ENCODE data around the gene KCNH1. TPM values are rescaled to one million over a fixed set of nuclear protein-coding genes. Genes with fewer than 3 reads are reported as not detected.

Gene KCNH1
- total RNA-seq, 1 donor from 2014 or later = not detected

- intact Hi-C loops (cut with micrococcal nuclease) = no loop called here
- no peak overlapping the region for H3K27ac Mint-ChIP-seq
- H3K4me1 Mint-ChIP-seq = no peaks in the 10 kb centered on the region
- DNase-seq = no peak
- H3K36me3 Mint-ChIP-seq (ENCODE audit: low read depth) = no peaks in the 10 kb centered on the region
- H3K4me3 Mint-ChIP-seq = no peak overlapping the region
- peaks cover 7% of the 10 kb centered on the region for H3K27me3 Mint-ChIP-seq
- H3K9me3 Mint-ChIP-seq = no peaks in the 10 kb centered on the region
Observed at GRCh38 chr1:210910020-210910575, 223.8 kb downstream of the KCNH1 start.

- Mint-ChIP-seq H3K27me3 (peaks cover 7% of the 10 kb centered on the region), H3K4me1 (no peaks in the 10 kb centered on the region)
- intact Hi-C loops (cut with micrococcal nuclease) = no loop called here
Observed at GRCh38 chr1:210908791-210909190, 225.2 kb downstream of the KCNH1 start.

DNA sequence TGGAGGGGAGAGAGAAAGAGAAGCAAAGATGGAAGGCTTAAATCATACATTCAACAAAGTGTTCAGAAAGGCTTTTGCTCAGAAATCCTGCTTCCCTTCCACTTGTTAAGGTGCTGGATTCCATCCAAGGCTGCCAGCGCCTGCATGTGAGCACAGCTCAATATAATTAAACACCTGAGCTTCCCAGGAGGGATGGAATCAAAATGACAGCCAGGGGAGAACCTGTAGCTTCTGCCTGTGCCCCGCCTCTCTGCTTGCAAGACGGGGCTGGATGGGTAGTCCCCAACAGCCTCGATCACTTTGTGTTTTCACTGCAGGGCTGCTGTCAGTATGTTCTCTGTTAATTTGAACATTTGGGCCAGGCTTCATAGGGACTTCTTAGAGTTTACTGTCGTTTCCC is 225.7 kb downstream of the KCNH1 start:
- Mint-ChIP-seq H3K4me1 (no peaks in the 10 kb centered on the region), H3K27me3 (peaks cover 7% of the 10 kb centered on the region), H3K4me3 (no peak overlapping the region), H3K27ac (no peak overlapping the region), H3K36me3 (ENCODE audit: low read depth) (no peaks in the 10 kb centered on the region), H3K9me3 (no peaks in the 10 kb centered on the region)
- no peak for DNase-seq
- intact Hi-C loops (cut with micrococcal nuclease) = no loop called here

More at GRCh38 chr1:210908791-210909190, 225.2 kb downstream of the KCNH1 start:
- H3K9me3 Mint-ChIP-seq = no peaks in the 10 kb centered on the region
- H3K4me3 Mint-ChIP-seq = no peak overlapping the region
- H3K27ac Mint-ChIP-seq = no peak overlapping the region
- DNase-seq = no peak
- H3K36me3 Mint-ChIP-seq (ENCODE audit: low read depth) = no peaks in the 10 kb centered on the region

- DNase-seq = no peak
- no peaks in the 10 kb centered on the region for H3K9me3 Mint-ChIP-seq
- H3K4me1 Mint-ChIP-seq = no peaks in the 10 kb centered on the region
- no peak overlapping the region for H3K27ac Mint-ChIP-seq
- no peaks in the 10 kb centered on the region for H3K36me3 Mint-ChIP-seq (ENCODE audit: low read depth)
- H3K27me3 Mint-ChIP-seq = peaks cover 10% of the 10 kb centered on the region
- intact Hi-C loops (cut with micrococcal nuclease) = no loop called here
- H3K4me3 Mint-ChIP-seq = no peak overlapping the region
Observed at GRCh38 chr1:210907251-210907805, 226.6 kb downstream of the KCNH1 start.

DNA sequence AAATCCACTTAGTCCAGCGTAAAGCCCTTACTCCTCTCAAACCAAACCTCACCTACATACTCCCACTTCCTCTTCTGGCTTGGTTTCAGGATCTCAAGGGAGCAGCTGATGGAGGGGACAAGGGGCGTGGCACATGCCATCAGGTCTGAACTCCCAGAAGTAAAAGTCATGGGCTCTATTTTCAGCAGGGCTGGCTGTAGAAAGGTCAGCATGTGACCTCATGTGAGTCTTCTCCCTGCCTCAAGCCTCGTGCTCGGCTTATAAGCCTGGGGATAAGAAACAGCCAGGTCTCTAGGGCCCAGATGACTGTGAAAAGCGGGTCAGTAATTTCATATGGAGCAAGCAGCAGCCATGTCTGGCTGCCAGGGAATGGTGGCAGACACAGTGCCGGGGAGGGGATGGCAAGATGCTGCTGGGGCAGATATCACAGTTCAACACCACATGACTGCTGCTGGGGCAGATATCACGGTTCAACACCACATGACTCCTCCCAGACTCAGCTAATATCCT is 227.9 kb downstream of the KCNH1 start:
- Mint-ChIP-seq H3K36me3 (ENCODE audit: low read depth) (no peaks in the 10 kb centered on the region), H3K4me3 (no peak overlapping the region), H3K27ac (no peak overlapping the region)

DNA sequence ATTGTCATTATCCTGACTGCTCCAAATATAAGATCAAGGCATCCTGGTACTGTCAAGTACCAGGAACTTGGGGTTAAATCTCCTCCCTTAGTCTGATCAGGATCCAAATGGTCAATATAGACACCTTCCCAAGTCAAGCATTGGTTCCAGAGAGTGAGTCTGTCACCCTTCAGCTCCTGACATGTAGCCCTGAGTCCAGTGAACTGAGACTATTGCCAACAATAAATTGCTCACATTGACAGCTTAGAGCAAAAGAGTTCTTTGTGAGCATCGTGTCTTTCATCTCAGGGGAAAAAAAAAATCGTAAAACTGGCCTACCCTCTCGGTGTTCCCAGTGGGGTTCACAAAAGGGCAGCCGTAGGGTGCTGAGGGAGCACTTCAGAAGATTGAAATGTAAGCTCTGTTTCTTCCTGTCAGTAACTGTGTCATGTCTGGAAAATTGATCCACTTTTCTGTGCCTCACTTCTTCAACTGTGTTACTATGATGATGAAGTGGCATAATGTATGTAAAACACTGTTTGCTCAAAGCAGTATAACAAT is 228.5 kb downstream of the KCNH1 start:
- Mint-ChIP-seq H3K27ac (no peak overlapping the region), H3K36me3 (ENCODE audit: low read depth) (no peaks in the 10 kb centered on the region), H3K27me3 (peaks cover 15% of the 10 kb centered on the region), H3K4me3 (no peak overlapping the region), H3K9me3 (no peaks in the 10 kb centered on the region), H3K4me1 (no peaks in the 10 kb centered on the region)
- intact Hi-C loops (cut with micrococcal nuclease) = no loop called here
- DNase-seq = no peak

More for the DNA sequence above, 227.9 kb downstream of the KCNH1 start:
- peaks cover 14% of the 10 kb centered on the region for H3K27me3 Mint-ChIP-seq
- H3K4me1 Mint-ChIP-seq = no peaks in the 10 kb centered on the region
- DNase-seq = no peak
- intact Hi-C loops (cut with micrococcal nuclease) = no loop called here
- no peaks in the 10 kb centered on the region for H3K9me3 Mint-ChIP-seq

DNA sequence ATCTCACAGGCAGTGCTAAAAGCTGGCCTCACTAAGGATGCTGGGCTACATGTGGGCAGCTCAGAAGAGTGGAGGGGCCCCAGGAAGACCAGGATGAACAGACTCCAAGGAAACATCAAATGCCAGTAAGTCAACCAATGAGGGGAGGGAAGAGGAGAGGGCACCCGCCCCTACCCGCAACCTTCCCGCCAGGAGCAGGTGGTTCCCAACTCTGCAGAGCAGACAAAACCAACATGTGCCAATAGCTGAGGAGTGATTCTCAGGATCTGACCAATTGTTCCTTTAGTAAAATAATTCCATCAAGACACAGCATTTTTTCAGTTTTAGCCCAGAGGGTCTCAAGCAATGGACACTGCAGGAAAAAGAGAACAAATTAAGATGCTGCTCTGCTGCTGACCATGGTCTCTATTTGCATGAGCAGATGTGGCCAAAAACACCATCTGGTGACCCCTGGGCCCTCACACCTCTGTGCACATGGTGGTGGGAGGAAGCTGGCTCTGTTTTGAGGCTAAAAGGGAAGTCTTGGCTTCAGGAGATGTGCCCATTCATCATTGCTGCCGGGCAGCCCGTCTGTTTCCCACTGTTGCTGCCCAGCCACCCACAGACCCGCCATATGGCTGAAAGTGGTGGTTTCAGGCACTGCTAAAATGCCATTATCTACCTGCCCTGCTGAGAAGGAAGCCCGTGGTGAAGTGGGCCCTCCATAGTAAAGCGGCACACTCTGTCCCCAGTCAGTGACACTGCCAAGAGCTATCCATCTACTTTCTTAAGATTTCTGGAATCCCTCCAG is 231.8 kb downstream of the KCNH1 start:
- H3K36me3 Mint-ChIP-seq (ENCODE audit: low read depth) = no peaks in the 10 kb centered on the region
- H3K9me3 Mint-ChIP-seq = no peaks in the 10 kb centered on the region
- DNase-seq = no peak
- H3K4me1 Mint-ChIP-seq = no peaks in the 10 kb centered on the region
- intact Hi-C loops (cut with micrococcal nuclease) = no loop called here
- H3K4me3 Mint-ChIP-seq = no peak overlapping the region
- no peak overlapping the region for H3K27ac Mint-ChIP-seq
- peaks cover 15% of the 10 kb centered on the region for H3K27me3 Mint-ChIP-seq

GRCh38 chr1:210900820-210901219 is 233.1 kb downstream of the KCNH1 start:
- H3K27me3 Mint-ChIP-seq = peaks cover 15% of the 10 kb centered on the region
- H3K4me3 Mint-ChIP-seq = no peak overlapping the region
- no peak overlapping the region for H3K27ac Mint-ChIP-seq

GRCh38 chr1:210900079-210900478 is 233.9 kb downstream of the KCNH1 start:
- Mint-ChIP-seq H3K4me1 (no peaks in the 10 kb centered on the region), H3K9me3 (no peaks in the 10 kb centered on the region), H3K27ac (no peak overlapping the region), H3K27me3 (peaks cover 15% of the 10 kb centered on the region), H3K4me3 (no peak overlapping the region), H3K36me3 (ENCODE audit: low read depth) (no peaks in the 10 kb centered on the region)
- DNase-seq = no peak
- intact Hi-C loops (cut with micrococcal nuclease) = no loop called here

More at GRCh38 chr1:210900820-210901219, 233.1 kb downstream of the KCNH1 start:
- no peak for DNase-seq
- H3K4me1 Mint-ChIP-seq = no peaks in the 10 kb centered on the region
- H3K36me3 Mint-ChIP-seq (ENCODE audit: low read depth) = no peaks in the 10 kb centered on the region
- intact Hi-C loops (cut with micrococcal nuclease) = no loop called here
- H3K9me3 Mint-ChIP-seq = no peaks in the 10 kb centered on the region

- Mint-ChIP-seq H3K9me3 (no peaks in the 10 kb centered on the region), H3K36me3 (ENCODE audit: low read depth) (no peaks in the 10 kb centered on the region), H3K27me3 (peaks cover 15% of the 10 kb centered on the region), H3K4me1 (no peaks in the 10 kb centered on the region), H3K4me3 (no peak overlapping the region), H3K27ac (no peak overlapping the region)
- intact Hi-C loops (cut with micrococcal nuclease) = no loop called here
- DNase-seq = no peak
Observed at GRCh38 chr1:210899676-210900075, 234.3 kb downstream of the KCNH1 start.

DNA sequence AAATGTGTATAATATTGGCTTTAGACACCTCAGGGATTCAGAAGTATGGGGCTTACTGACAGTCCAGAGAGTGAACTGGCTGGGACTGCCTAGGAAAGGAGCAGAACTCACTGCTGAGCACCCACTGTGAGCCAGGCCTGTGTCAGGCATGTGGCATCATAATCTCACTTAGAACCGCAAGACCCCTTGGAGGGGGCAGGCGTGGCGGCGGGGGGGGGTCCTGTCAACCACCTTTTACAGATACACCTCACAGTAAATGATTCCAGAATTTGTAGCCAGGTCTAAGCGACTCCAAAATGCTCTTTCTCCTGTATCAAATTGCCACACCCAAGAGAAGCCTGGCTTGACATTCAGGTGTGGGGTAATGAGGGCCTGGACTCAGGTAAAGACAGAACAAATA is 235.5 kb downstream of the KCNH1 start:
- H3K27ac Mint-ChIP-seq = no peak overlapping the region
- H3K4me1 Mint-ChIP-seq = no peaks in the 10 kb centered on the region
- peaks cover 15% of the 10 kb centered on the region for H3K27me3 Mint-ChIP-seq
- H3K4me3 Mint-ChIP-seq = no peak overlapping the region
- intact Hi-C loops (cut with micrococcal nuclease) = no loop called here
- H3K36me3 Mint-ChIP-seq (ENCODE audit: low read depth) = no peaks in the 10 kb centered on the region
- no peaks in the 10 kb centered on the region for H3K9me3 Mint-ChIP-seq
- DNase-seq = no peak

GRCh38 chr1:210883821-210884220 is 250.1 kb downstream of the KCNH1 start:
- peaks cover 8% of the 10 kb centered on the region for H3K4me1 Mint-ChIP-seq
- no peak overlapping the region for H3K27ac Mint-ChIP-seq
- peaks cover 11% of the 10 kb centered on the region for H3K9me3 Mint-ChIP-seq
- no peak for DNase-seq
- intact Hi-C loops (cut with micrococcal nuclease) = no loop called here
- H3K27me3 Mint-ChIP-seq = no peaks in the 10 kb centered on the region
- no peak overlapping the region for H3K4me3 Mint-ChIP-seq
- no peaks in the 10 kb centered on the region for H3K36me3 Mint-ChIP-seq (ENCODE audit: low read depth)

DNA sequence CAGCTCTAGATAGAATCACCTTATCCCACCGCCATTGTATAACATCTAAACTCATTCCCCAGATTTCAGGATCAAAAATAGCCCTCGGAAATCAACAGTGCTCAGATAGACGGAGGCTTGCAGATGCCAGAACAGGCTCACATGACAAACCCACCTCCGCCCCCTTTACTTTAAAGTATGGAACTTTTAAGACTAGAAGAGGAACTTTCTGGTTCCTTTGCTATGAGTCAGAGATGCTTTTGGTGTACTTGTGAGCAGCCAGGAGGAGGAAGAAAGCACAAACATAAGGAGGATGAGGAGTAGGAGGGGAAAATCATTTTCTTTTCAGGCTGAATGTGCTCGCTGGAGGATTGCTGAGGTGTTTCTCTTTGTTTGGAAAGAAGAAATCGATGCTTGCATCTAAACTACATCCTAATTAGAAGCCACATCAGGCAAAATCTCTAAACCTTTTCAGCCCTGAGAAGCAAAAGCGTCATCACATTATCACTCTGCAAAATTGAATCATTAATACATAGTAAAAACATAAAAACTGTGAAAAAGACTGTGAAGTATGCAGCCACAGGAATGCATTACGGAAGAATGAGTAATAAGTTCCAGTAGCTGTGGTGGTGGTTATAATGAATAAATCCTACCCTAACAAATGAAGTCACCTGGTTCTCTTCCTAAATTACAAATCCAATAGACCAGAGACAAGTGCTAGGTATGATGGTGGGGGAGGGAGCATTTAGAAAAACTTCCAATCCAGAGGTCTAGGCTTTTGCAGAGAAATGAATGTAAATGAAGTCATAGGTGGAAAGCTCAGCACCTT is 251.3 kb downstream of the KCNH1 start:
- Mint-ChIP-seq H3K27ac (peak overlapping the region; percentile 55), H3K36me3 (ENCODE audit: low read depth) (no peaks in the 10 kb centered on the region), H3K27me3 (no peaks in the 10 kb centered on the region), H3K4me1 (peaks cover 8% of the 10 kb centered on the region), H3K9me3 (peaks cover 5% of the 10 kb centered on the region), H3K4me3 (no peak overlapping the region)
- no peak for DNase-seq
- intact Hi-C loops (cut with micrococcal nuclease) = no loop called here

Measured in activated CD4-positive, alpha-beta T cell treated with anti-CD3 and anti-CD28 coated beads, Interleukin-2, amount 10 ng/mL, durations not matched to agents 24 days and 14 days (primary cell).